ENCODE measurements around the gene HIVEP1.
A peak's percentile ranks its signal among the peaks of the same experiment; 100 is the strongest.
"Not testable (repeated sequence)": the region's sequence is repeated elsewhere in the genome, so short reads cannot be mapped to it uniquely, and the experiment has no call there.

The HIVEP1 gene

GRCh38 chr6:12126051-12126450 is 113.9 kb downstream of the HIVEP1 start:
- DNase-seq = no peak

GRCh38 chr6:12129523-12129922 is 117.4 kb downstream of the HIVEP1 start:
- DNase-seq = no peak

GRCh38 chr6:12132351-12133222 is 120.5 kb downstream of the HIVEP1 start:
- no peak for DNase-seq

- DNase-seq = no peak
Observed at GRCh38 chr6:12134581-12134980, 122.5 kb downstream of the HIVEP1 start.

GRCh38 chr6:12134991-12135390 is 122.9 kb downstream of the HIVEP1 start:
- no peak for DNase-seq

GRCh38 chr6:12136905-12137304 is 124.8 kb downstream of the HIVEP1 start:
- DNase-seq = no peak

- no peak for DNase-seq
Observed at GRCh38 chr6:12137480-12137879, 125.4 kb downstream of the HIVEP1 start.

GRCh38 chr6:12138381-12138780 is 126.3 kb downstream of the HIVEP1 start:
- no peak for DNase-seq

GRCh38 chr6:12138936-12139335 is 126.8 kb downstream of the HIVEP1 start:
- DNase-seq = no peak

GRCh38 chr6:12147557-12148316 is 135.6 kb downstream of the HIVEP1 start:
- no peak for DNase-seq

- no peak for DNase-seq
Observed at GRCh38 chr6:12148317-12148801, 136.2 kb downstream of the HIVEP1 start.

GRCh38 chr6:12148841-12149240 is 136.7 kb downstream of the HIVEP1 start:
- DNase-seq = no peak

- no peak for DNase-seq
Observed at GRCh38 chr6:12149944-12150510, 137.9 kb downstream of the HIVEP1 start.

- peak; percentile 8 for DNase-seq
Observed at GRCh38 chr6:12150812-12151432, 138.8 kb downstream of the HIVEP1 start.

- DNase-seq = no peak
Observed at GRCh38 chr6:12151433-12151820, 139.3 kb downstream of the HIVEP1 start.

GRCh38 chr6:12152023-12152970 is 140.2 kb downstream of the HIVEP1 start:
- DNase-seq = no peak

- not testable (repeated sequence) for DNase-seq
Observed at GRCh38 chr6:12155769-12156168, 143.7 kb downstream of the HIVEP1 start.

GRCh38 chr6:12158686-12159415 is 146.7 kb downstream of the HIVEP1 start:
- no peak for DNase-seq

- DNase-seq = no peak
Observed at GRCh38 chr6:12160326-12160725, 148.2 kb downstream of the HIVEP1 start.

- no peak for DNase-seq
Observed at GRCh38 chr6:12162213-12162612, 150.1 kb downstream of the HIVEP1 start.

GRCh38 chr6:12163149-12163548 is 151.0 kb downstream of the HIVEP1 start:
- DNase-seq = no peak
